CD4-positive, alpha-beta T cell treated with Interleukin-1 beta for 1 hour (primary cell): ENCODE results near the gene SP6.

Experiments used
- DNase-seq, 2 donors: peaks; one replicate each; pipeline ENCODE4 v3.0.0-alpha.2; 2020 to 2022

Gene SP6

DNA sequence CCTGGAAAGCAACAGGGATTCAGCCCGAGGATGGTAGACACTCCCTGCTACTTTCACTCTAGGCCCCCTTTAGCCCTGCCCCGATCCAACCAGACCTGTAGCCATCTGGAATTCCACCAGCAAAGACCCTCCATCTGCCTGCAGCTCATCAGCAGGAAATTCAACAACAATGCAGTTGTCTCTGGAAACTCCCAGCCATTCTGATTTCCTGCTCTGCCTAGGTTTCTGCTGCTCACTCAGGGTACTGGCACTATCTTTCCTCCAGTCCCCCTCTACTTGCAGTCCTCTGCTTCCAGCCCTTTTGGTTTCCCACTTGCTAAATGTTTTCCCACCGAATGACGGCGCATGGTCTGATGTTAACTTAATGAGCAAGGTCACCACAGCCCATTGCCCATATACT is 2.7 kb upstream of the SP6 start:
- DNase-seq: no peak

DNA sequence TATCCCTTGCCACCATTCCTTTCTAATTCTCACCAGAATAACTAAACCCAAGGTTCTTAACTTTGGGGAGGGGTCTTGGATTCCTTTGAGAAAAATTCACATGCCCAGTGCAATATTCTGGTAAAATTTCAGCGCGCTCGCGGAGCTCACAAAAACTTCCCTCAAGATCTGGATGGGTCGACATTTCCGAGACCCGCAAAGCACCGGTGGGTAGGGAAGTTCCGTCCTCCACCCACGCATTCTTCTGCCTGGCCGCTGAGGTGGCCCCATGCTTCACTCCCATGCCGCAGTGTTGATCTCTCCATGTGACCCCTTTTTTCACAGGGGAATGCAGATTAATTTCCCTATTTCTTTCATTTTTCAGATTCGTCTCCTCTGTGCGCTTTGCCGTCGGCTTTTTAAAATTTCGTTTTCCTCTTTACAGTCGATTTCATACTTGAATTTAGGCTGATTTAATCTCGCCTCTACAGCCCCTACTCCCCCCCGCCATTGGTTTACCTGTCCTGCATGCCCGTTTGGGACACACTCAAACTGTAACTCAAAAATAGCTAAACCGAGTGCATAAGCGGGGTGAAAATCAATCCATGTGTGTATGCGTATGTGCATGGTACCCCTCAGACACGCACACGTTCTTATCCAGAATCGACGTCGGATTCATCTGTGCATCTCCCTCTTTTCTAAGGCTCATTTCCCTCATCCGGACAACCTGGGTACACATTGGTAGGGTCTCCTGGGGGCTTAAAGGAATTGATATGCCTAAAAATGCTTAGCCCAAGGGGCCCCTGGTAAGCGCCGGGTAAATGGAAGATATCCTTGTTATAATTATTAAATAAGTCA is 1.4 kb upstream of the SP6 start:
- DNase-seq: no peak

DNA sequence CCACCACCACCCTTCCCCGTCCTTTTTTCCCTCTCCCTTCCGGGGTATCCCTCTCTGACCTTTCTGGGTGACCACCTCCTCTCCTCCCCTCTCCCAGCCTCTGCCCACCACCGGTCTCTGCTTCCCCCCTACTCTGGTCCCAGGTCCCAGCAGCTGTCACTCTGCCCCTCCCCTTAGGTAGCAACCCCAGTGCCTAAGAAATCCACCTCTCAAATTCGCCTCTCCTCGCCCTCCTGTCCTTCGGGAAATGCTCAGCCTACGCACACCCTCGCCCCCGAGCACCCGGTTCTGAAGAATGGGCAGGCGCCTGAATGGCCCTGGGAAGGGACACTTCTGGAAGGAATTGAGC is 775 bp upstream of the SP6 start:
- no peak for DNase-seq

DNA sequence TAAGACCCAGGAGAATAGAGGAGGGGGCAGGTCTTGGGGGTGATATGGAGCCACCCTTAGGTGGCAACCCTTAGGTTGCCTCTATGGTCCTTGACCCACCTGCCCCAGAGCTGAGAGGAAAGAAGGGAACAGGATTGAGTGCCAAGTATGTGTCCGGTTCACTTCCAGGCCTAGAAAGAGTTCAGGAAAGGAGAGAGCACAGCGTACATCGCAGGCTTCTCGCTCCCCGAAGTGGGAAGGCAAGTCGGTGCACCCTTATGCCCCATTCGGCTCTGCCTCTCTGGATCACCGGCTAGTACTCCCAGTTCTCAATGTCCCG is 631 bp downstream of the SP6 start:
- no peak for DNase-seq

DNA sequence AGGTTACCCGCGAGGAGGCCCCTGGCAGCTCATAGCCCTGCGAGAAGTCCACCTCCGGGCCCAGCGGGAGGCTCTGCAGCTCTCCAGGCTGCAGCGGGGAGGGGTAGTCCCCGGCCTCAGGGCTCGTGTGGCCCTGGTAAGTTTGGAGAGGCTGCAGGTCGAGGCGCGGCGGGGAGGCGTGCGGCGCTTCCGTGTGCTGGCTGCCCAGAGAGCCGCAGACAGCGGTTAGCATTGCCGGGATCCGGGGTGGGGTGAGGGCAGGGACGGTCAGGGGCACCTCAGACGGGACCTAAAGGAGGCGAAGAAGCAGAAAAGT is 2.8 kb downstream of the SP6 start:
- DNase-seq: no peak

DNA sequence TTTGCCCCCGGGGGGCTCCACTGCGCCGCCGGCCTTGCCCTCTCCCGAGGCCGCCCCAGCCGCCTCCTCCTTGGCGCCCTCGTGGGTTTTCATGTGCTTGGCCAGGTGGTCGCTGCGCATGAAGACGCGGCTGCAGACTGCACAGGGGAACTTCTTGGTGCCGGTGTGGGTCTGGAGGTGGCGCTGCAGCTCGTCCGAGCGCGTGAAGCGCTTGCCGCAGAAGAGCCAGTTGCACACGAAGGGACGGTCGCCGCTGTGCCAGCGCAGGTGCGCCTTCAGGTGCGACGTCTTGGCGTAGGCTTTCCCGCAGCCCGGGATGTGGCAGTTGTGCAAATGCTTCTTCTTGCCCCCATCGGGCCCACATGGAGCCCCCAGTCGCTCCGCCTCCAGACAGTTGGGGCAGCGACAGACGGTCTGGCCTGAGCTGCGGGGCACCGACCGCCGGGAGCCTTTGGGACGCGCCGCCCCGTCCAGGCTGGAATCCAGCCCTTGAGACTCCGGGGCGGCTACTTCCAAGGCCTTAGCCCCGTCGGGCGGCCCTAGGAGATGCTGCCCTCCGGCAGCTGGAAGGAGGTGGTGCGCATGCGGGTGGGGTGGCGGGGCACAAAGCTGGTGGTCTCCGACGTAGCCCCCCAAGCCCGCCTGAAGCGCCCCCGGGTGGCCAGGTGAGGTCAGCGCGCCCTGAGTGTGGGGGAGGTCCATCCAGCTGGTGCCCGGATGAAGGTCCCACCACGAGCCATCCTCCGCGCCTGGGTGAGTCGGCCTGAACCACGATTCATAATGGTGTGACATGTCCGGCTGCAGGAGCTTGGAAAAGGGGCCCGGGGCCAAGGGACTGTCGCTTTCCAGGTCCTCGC is 3.4 kb downstream of the SP6 start:
- peak; percentile 27 to 32 for DNase-seq

DNA sequence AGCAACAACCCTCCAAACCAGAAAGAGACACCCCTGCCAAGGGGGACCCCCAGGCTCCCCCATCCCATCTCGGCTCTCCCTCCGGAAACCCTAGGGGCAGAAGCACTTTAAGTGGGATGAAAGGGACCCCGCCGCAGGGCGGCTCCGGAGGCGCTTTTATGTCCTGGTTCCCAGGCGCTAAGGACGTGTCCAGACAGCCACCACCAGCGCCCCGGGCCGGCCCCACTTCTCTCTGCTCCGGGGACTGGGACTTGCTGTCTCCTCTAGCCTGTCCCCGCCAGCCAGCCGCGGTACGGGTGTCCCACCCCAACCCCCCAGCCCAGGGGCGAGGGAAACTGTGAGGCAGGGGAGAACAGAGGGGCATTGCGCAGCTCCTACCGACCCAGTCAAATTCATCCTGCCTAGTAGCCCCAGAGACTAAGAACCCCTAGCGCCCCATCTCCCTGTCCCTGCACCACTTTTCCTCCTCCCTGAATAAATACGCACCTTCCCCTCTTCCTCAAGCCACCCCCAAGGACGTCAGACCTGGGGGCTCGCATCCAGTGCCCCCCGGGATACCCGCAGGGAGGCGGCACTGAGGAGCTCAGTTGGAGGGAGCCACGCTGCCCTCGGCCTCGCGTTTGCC is 4.1 kb downstream of the SP6 start:
- no peak for DNase-seq

DNA sequence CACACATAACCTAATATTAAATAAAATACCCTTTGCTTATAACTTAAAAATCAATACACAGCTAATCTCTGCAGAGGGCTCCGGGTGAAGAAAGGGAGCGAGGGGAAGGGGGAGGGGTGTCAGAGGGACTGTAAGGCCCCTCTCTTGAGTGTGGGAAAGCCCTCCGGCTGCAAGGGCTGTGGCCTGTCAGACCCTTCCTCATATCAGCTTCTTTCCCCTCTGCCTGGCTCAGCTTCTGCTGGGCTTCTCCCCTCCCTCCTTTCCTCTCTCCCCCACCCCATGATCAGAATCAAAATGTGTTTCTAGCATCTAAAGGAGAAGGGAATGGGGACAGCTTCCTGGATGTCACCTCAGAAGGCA is 5.3 kb downstream of the SP6 start:
- no peak for DNase-seq

DNA sequence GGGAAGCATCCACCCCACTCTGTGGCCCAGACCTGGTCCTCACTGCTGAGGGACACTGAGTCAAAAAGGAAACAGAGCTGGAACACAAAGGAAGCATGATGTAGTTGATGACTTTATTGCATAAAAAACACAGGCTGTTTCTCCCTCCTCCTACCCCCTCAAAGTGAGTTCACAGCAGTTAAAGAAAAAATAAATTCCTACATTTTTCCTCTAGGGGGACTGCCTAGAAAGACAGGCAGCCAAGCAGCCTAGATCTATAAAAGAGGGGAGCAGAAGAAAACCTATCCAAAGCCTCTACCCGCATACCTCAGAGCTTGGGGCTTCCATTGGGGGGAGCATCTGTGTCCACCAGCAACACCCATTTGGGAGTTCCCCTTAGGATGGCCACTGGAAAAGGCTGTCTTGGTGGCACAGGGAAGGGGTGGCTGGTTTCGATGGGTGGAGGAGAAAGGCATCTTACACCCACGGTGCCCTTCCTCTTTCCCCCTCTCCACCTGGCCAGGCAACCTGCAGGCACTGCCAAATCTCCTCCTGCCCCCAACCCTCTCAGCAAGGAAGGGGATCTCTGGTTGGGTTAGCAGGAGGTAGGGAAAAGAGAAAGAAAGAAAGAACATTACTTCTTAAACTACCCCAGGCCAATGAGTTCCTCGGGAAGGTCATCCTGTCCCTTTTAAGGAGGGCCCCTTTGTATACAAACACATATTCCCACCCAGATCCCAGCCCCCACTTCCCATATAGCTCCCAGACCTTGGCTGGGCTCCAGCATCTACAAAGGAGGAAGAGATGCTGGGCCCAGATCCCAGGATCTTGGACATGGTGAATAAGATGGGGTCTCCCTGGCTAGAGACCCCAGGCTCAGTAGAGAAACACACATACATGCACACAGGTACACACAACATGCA is 5.9 kb downstream of the SP6 start:
- DNase-seq: no peak

DNA sequence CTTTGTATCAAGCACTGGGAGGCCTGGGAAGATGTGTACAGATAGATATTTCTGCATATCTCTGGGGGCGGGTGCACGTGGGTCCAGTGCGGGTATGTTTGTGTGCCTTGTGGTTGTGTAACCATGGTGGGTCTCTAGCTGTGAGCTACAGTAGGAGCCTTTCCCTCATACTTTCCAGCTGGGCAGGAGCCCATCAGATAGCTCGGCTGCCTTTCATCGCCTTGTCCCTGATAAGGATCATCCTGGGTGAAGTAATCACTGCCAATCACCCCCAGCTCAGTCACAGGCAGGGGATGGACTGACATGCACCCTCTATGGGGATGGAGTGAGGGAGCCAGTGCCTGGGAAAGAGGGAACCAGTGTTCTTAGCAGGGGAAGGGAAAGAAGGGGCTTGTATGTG is 6.7 kb downstream of the SP6 start:
- no peak for DNase-seq

DNA sequence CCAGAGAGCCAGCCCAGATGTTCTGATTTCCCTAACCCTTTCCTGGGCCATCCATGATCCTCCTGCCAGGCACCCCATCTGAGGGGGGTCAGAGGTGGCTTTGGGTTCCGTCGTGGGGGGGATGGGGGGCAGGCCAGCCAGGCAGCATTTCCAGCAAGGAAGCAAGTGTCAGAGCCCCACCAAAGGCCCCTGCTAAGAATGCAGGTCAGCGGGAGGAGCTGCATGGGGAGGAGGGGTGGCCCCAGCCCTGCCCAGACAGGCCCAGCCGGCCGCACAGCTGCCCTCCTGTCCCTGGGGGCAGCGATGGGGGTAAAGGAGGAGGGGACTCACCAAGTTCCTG is 7.6 kb downstream of the SP6 start:
- DNase-seq: no peak

DNA sequence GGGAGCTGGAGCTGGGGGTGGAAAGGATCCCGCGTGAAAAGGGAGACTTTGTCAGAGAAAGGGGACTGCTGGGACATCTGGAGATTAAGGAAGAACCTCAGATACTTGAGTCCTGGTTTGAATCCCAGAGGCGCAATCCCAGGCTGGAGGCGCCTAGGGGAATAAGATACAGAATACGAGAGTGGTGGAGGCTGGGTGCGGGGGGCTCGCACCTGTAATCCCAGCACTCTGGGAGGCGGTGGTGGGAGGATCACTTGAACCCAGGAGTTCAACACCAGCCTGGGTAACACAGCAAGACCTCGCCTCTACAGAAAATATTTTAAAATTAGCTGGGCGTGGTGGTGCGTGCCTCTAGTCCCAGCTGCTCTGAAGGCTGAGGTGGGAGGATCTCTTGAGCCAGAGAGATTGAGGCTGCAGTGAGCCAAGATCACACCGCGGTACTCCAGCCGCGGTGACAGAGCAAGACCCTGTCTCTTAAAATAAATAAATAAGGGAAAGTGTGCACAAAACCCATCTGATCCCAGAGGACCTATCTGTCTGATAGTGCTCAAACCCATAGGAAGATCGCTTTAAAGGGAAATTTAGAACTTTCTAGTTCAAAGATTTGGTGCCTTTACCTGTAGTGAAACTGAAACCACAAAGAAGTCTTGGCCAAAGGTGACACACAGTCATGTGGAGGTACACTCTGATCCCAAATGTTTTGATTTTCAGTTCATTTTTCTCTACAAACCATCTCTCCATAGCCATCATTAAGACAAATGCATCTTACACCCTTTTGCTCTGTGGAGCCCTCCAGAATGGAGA is 9.3 kb downstream of the SP6 start:
- no peak for DNase-seq

DNA sequence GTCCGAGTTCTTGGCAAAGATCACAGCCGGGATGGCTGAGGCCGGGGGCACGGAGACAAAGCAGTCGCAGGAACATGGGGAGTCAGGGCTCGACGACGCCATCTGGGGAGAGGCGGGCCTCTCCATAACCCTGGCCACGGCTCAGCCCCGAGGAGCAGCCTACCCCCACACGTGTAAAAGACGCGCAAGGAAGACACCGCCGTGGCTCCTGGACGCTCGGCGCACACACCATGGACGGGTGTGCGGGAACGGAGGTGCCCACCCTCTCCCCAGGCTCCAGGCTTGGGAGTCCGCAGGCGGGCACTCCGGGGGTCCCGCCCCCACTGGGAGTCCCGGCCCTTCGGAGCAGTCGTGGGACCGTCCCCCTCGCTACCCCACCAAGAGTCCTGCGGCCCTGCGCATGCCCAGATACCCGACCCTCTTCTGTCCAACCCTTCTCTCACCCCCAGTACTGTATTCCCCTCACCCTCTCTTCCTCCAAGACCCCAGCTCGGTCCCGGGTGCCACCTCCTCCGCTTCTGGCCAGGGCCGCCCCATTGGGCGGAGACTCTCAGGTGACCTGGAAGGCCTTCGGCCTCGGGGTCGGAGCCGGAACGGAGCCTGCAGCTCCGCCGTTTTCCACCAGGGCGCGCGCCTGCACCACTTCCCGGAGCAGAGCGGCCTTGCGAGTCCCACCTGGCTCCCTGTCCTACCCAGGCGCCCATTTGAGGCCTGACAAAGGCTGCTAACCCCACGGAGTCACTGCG is 10.0 kb downstream of the SP6 start, which contains the start of gene SCRN2:
SCRN2 (minus strand) TSS at position 532 of the 746 bp plus-strand sequence; CDS start at position 102, 430 bp downstream.
- DNase-seq: peak; percentile 87 to 89

DNA sequence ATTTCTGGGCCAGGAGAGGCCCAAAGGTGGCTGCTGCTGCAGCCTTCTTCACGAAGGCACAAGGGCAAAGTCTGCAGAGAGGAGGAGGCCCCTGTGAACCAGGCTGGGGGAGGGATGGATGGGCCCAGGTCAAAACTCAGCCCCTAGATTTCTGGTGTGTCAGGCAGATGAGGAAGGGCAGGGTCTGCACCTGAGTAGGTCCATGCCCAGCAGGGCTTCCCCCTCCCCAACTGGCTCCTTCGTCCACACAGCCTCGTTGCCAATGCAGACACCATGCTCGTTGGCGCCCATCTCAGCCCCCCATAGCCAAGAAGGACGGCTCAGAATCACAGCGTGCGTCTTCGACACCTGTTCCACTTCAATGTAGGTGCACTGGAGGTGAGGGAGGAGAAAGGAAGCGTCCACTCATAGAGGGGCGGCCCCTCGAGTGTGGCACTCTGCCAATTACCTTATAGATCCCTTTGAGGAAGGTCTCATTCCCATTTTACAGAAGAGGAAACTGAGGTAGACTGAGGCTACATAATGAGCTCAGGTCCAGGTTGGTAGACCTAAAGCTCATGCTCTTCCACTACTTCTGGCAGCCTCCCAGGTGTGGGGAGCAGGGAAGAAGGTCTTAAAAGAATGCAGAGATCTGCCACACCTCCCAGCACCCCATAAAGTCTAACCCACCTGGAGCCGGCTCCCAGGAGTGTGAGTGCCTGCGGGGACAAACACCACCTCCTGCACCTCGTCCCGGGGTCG is 10.8 kb downstream of the SP6 start:
- DNase-seq: no peak

DNA sequence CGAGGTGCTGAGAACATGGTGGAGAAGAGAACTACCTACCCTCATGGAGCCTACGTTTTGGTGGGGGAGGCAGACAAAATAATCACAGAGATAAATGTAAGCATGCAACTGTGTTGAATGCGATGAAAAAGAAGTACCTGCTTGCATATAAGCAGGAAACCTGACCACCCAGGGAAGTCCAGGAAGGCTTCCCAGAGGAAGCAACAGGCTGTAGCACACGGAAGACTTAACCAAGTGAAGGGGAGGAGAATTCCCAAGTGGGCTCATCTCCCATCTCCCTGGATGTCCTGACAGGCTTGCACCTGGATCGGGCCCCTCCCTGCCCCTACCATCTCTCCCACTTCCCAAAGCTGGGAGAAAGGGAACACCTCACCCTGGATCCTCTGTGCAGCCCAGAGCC is 11.9 kb downstream of the SP6 start:
- DNase-seq: no peak

DNA sequence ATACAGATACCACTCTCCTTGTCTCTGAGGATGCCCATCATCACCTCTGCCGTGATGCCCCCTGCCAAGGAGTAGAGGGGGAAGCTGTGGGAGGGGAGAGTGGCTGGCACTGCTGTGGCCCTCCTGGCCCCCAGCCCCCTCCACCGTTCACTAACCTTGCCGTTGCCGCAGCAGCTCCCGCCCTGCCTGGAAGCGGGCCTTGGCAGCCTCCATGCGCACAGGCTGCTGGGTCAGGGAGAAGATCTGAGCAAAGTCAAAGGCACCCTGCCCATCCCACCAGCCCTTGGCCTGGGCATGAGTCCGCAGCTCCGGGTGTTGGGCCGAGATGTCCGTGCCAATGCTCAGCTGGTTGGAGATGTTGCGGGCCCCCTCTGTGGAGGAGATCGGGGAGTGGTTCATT is 12.3 kb downstream of the SP6 start:
- DNase-seq: no peak

DNA sequence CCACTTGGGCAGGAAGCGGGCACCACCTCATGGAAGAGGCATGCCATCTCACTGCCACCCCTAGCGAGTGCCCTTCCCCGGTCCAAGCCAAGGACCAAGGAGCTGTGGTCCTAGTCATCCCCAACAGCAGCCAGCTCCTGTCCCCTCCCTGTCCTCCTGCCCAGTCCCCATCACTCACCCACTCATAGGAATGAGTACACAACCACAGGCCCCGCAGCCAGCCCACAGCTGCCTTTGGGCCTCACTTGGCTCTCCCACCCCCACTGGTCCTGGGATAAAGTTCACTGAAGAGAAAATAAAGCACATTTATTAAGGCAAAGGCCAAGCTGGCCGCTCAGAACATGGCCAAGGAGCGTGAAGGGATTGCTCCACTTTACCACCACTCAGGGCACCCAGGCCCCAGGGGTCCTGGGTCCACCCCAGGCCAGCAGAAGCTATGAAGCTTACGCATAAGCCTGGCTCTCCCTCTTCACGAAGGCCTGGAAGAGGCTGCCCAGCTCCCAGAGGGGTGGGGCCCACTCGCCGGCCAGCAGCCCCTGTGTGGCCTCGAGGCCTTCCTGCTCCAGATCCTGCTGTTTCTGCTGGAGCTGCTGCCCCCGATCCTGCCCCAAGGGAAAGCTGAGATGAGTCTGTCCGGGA is 13.4 kb downstream of the SP6 start:
- no peak for DNase-seq

DNA sequence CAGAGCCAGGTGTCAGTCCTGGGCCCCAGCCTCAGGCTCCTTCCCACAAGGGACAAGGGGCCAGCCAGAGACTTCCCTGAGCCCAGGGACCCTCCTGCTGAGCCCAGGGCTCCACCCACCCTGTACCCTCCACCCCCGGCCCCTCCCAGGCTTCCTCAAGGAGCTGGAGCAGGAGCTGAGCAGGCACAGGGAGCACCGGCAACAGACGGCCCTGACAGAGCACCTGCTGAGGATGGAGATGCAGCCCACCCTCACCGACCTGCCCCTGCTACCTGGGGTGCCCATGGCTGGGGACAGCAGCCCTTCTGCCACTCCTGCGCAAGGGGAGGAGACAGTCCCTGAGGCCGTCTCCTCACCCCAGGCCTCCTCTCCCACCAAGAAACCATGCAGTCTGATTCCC is 14.4 kb downstream of the SP6 start:
- DNase-seq: no peak

DNA sequence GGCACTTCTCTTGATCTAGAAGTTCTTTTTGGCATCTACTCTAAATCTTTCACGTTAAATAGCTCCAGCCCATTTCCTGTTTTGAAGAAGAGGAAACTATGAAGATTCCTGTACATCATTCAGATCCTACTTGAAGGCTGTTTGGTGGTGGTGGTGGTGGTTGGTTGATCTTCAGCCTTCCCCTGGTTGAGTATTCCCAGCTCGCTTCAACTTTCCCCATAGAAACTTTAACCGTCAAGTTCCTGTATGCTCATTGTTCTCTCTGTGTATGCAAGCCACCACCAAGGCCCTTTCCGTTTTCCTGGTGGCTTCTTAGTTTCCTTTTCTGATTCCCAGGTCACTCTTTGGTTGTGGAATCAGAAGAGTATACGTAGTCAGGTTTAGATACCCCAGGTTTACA is 16.2 kb downstream of the SP6 start:
- DNase-seq: no peak

DNA sequence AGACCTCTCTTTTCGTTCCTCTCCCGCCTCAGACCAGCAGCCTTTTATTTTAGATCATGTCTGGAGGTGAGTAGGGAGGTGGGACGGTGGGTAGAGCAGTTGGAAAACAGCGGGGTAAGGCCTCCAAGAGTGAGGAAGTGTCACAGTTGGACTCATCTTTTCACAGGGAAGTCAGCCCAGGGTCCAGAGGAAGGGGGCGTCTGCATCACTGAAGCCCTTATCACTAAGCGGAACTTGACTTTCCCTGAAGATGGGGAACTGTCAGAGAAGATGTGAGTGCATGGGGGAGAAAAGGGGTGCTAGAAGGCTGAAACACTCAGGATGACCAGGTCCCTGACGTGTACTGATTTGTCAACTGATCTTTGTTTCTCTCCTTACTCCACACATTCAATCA is 19.0 kb downstream of the SP6 start:
- DNase-seq: no peak
